Stimulated activated CD8-positive, alpha-beta memory T cell treated with anti-CD3 and anti-CD28 coated beads, Interleukin-15, amount 100 ng/mL, for 24 hours (primary cell): ENCODE results near the gene INPP5B.
"Not testable (repeated sequence)": the region's sequence is repeated elsewhere in the genome, so short reads cannot be mapped to it uniquely, and the experiment has no call there.

Source experiments
- DNase-seq: peaks from one replicate; pipeline ENCODE4 v3.0.0-alpha.2; 2020; ENCODE audit warnings: low read depth

The INPP5B gene

GRCh38 chr1:37946703-37947360 is at the start of gene INPP5B:
TSS of gene INPP5B (minus strand) at chr1:37947053. CDS start at chr1:37946308, 745 bp downstream.
- DNase-seq: peak; percentile 41

GRCh38 chr1:37995751-37996345 is 49.0 kb upstream of the INPP5B start:
- no peak for DNase-seq

GRCh38 chr1:37994886-37995566 is 48.2 kb upstream of the INPP5B start:
- DNase-seq: no peak

- DNase-seq: no peak
Observed at GRCh38 chr1:37989361-37989930, 42.6 kb upstream of the INPP5B start.

- no peak for DNase-seq
Observed at GRCh38 chr1:37987679-37988078, 40.8 kb upstream of the INPP5B start.

GRCh38 chr1:37983546-37983945 is 36.7 kb upstream of the INPP5B start:
- DNase-seq: no peak

GRCh38 chr1:37978541-37978940 is 31.7 kb upstream of the INPP5B start:
- DNase-seq: no peak

GRCh38 chr1:37975083-37975482 is 28.2 kb upstream of the INPP5B start:
- DNase-seq: not testable (repeated sequence)

- DNase-seq: no peak
Observed at GRCh38 chr1:37974567-37974966, 27.7 kb upstream of the INPP5B start.

GRCh38 chr1:37973684-37974083 is 26.8 kb upstream of the INPP5B start:
- not testable (repeated sequence) for DNase-seq

- no peak for DNase-seq
Observed at GRCh38 chr1:37965301-37965700, 18.4 kb upstream of the INPP5B start.

GRCh38 chr1:37964106-37964505 is 17.3 kb upstream of the INPP5B start:
- not testable (repeated sequence) for DNase-seq

- no peak for DNase-seq
Observed at GRCh38 chr1:37958690-37959089, 11.8 kb upstream of the INPP5B start.

GRCh38 chr1:37955685-37956084 is 8.8 kb upstream of the INPP5B start:
- DNase-seq: no peak

- DNase-seq: no peak
Observed at GRCh38 chr1:37954316-37954971, 7.6 kb upstream of the INPP5B start.

GRCh38 chr1:37952738-37953137 is 5.9 kb upstream of the INPP5B start:
- DNase-seq: no peak

GRCh38 chr1:37951783-37952624 is 5.2 kb upstream of the INPP5B start:
- no peak for DNase-seq

- DNase-seq: no peak
Observed at GRCh38 chr1:37951041-37951782, 4.4 kb upstream of the INPP5B start.

GRCh38 chr1:37949524-37950152 is 2.8 kb upstream of the INPP5B start:
- no peak for DNase-seq

- DNase-seq: no peak
Observed at GRCh38 chr1:37948841-37949240, 2.0 kb upstream of the INPP5B start.
